ENCODE data around the gene IPO13.

The IPO13 gene

DNA sequence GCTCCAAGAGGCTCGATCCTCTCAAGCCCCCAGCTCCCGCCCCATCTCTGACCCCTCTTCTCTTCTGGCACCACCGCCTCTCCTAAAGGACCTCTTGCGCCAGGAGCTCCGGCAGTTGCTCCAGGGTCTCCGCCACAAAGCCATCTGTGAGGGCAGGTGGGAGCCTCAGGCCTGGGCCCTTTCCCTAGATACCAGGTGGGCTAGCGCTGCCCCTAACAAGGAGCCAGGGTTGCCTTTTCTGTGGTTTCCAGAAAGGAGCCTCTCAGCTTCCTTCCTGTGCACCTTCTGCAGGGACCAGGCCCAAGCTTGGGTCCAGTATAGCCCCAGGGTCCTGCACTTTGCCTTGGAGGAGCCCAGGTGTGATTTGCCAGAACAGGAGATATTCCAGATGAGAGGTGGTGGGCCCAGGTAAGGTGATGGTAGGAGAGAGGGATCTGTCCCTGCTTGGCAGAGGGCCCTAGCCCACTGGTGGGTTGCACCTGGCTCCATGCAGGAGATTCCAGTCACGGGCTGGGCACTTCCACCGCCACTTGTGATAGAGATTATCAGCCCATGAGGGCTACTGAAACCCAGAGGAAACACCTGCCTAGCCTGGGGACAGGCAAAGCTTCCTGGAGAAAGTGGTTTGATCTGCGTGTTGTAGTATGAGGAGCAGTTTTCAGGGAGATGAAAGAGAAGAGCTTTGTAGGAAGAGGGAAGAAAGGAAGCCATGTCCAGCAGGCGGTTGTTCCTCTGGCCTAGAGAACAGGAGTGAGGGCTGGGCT lies 45.7 kb downstream of the IPO13 start:
- no peak for DNase-seq

DNA sequence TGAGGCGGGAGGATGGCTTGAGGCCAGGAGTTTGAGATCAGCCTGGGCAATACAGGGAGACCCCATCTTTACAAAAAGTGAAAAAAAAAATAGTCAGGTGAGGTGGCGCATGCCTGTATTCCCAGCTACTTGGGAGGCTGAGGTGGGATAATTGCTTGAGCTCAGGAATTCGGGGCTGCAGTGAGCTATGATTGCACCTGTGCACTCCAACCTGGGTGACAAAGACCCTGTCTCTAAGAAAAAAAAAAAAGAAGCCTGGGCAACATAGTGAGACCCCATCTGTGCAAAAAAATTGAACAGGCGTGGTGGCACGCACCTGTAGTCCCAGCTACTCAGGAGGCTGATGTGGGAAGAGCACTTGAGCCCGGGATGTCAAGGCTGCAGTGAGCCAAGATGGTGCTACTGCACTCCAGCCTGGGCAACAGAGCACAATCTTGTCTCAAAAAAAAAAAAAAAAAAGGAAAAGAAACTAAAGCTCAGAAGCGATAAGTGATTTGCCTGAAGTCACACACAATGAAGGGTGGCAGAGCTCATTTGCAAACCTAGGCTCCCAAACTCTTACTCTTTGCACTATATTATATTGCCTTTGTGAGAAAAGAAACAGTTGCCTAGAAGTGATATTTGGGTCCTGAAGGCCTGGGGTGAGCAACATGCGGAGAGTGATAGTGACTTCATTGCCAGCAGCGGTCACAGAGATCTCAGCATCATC lies 46.6 kb downstream of the IPO13 start:
- no peak for DNase-seq

- DNase-seq: no peak
Observed at GRCh38 chr1:43994071-43994470, 47.3 kb downstream of the IPO13 start.

GRCh38 chr1:43994794-43995790 lies 48.3 kb downstream of the IPO13 start:
- no peak for DNase-seq

GRCh38 chr1:43995984-43996732 lies 49.4 kb downstream of the IPO13 start:
- DNase-seq: no peak

- no peak for DNase-seq
Observed at GRCh38 chr1:43996733-43997115, 50.0 kb downstream of the IPO13 start.

GRCh38 chr1:43997295-43997999 lies 50.7 kb downstream of the IPO13 start:
- DNase-seq: no peak

DNA sequence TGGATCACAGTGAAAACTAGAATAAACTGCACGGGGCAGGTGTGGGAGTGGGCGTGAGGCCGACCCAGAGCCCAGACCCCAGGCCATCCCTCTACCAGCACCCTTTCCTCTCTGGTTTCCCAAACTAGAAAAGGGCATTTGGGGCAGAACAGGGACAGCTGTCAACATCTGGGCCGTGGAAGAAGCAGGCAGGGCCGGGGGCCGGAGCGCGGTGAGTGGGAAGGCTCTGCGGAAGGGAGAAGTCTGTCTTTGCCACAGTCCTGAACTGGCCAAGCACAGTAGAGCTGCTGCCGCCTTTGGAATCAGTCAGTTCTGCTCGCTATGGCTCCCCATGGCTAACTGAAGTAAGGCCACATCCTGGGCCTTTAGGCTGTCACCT lies 51.2 kb downstream of the IPO13 start:
- DNase-seq: no peak

DNA sequence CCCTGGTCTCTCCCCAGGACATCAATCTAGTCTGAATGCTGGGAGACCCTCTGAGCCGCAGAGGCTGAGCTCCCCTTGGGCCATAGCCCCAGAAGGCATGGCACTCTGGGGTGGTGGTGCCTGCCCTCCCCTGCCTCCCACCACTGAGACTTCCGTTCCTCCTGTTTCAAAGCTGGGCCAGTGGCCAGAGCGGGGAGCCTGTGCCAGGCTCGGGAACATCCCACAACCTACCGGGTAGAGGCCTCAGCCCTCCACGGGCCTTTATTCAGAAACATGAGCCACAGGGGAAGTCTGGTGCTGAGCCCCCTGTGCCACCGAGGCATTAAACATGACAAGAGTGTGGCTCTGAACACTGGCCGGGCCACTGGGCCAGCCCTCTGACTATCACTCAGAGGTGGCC lies 52.7 kb downstream of the IPO13 start:
- DNase-seq: no peak

- no peak for DNase-seq
Observed at GRCh38 chr1:44000122-44000665, 53.4 kb downstream of the IPO13 start.

DNA sequence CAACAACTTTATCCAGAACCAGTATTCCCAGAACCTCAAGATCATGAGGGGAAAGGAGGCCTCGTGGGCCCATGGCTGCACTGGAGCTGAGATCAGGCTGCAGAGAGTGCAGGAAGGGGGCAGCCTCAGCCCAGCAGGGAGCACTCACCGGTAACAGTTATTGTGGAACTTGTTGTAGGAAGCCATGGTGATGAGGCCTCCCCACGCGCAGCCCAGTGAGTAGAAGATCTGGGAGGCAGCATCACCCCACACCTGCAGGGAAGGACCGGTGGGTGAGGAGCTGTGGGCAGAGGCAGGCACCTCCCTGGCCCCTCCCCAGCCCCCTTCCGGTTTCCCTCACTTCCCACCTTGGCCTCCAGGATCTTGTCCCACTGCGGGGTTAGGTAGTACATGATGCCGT lies 55.4 kb downstream of the IPO13 start:
- no peak for DNase-seq

- no peak for DNase-seq
Observed at GRCh38 chr1:44002606-44003157, 55.9 kb downstream of the IPO13 start.

GRCh38 chr1:44008259-44008658 lies 61.5 kb downstream of the IPO13 start:
- DNase-seq: no peak

DNA sequence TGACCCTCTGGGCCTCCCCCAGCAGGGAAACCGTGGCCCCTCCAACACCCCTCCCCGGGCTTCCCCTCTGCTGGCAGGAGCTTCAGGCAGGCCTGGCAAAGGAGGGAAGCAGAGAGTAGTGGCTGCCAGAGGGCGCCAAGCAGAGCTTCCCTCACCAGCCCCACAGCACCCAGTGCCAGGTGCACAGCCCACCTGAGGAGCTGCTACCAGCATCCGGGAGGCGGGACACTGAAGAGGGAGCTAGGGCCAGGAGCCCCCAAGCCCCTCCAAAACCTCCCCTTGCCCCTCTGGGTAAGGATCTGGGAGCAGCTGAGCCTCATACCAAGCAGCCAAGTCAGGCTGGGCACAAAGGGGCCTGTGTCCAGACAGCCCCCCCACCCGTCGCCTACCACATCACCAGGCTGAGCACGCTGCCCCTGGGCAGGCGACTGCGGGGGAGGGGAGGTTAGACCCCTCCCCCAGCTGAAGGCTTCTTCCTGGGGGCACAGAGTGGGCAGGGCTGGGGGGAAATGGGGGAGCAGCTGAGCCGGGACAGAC lies 64.3 kb downstream of the IPO13 start:
- DNase-seq: no peak

DNA sequence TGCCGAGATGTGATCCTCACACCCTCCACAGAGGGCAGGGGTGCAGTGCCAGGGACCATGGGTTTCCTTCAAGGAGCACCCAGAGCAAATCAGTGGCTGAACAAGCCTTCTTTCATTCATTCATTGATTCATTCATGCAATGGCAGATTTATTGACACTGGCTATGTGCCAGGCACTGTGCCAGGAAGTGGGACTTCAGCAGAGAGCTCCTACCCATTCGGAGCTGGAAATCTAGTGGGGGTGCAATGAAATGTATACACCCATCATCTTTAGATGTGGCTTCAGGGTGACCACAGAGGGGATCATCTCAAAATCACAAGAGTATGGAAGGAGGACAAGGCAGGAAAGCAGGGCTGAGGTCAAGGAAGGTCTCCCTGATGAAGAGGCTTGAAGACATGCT lies 65.7 kb downstream of the IPO13 start:
- DNase-seq: no peak

GRCh38 chr1:44012941-44013609 lies 66.3 kb downstream of the IPO13 start:
- DNase-seq: no peak

- DNase-seq: no peak
Observed at GRCh38 chr1:44013949-44014348, 67.2 kb downstream of the IPO13 start.

GRCh38 chr1:44014365-44015104 lies 67.8 kb downstream of the IPO13 start:
- DNase-seq: no peak

DNA sequence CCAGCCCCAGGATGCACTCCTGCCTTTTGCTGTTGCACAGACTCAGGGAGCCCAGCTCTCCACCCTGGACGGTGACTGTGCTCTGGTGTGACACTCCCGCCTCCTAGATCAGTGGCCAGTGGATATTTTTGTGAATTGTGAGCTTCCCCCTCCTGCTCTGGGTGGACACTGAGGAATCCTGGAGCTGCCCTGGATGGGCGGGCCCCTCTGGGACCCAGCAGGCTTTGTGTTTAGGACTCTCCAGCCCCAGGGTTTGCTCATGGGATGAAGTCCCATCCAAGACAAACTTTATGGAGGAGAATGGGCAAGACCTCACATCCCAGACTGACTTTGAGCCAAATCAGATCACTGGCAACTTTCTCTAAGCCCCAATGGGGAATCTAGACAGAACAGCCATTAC lies 68.5 kb downstream of the IPO13 start:
- DNase-seq: no peak
